Activated T-helper 1 cell treated with anti-CD3 and anti-CD28 coated beads, Interleukin-12 subunit alpha, Interleukin-12 subunit beta, Interleukin-2, Interleukin-4 antibody, amounts not matched to agents 30 ng/mL and 10 ng/mL and 1 ng/mL, durations not matched to agents 14 hours and 24 hours and 36 hours (primary cell): ENCODE results near the gene ARHGEF6. TPM values are rescaled to one million over a fixed set of nuclear protein-coding genes. Genes with fewer than 3 reads are reported as not detected.

Experiments used
- DNase-seq: peaks from one replicate; pipeline ENCODE4 v3.0.0; 2021; ENCODE audit warnings: low spot score
- H3K27ac Mint-ChIP-seq: one replicate; pipeline ENCODE4 v1.8.0; 2021; ENCODE audit warnings: mild to moderate bottlenecking, mixed read lengths
- H3K27me3 Mint-ChIP-seq: one replicate; pipeline ENCODE4 v1.8.0; 2022; ENCODE audit warnings: mild to moderate bottlenecking, moderate library complexity, mixed read lengths; ENCODE audit not compliant: insufficient read depth
- H3K36me3 Mint-ChIP-seq: one replicate; pipeline ENCODE4 v1.8.0; 2021; ENCODE audit warnings: low read depth, mixed read lengths
- H3K4me1 Mint-ChIP-seq: one replicate; pipeline ENCODE4 v1.8.0; 2021; ENCODE audit warnings: low read depth, mixed read lengths
- H3K4me3 Mint-ChIP-seq: one replicate; pipeline ENCODE4 v1.8.0; 2021; ENCODE audit warnings: mild to moderate bottlenecking, moderate library complexity, mixed read lengths
- H3K9me3 Mint-ChIP-seq: one replicate; pipeline ENCODE4 v1.8.0; 2021; ENCODE audit warnings: mixed read lengths
- intact Hi-C: fragments of 100-400 bp; cut with micrococcal nuclease; formaldehyde crosslinking; loops from one replicate; pipeline ENCODE4 v1.15.1; 2024
- total RNA-seq: library from RNA; stranded (reverse); gene quantifications from 2 replicates; pipeline ENCODE4 v1.2.3, GENCODE V29; 2022

Gene ARHGEF6
- total RNA-seq, 1 donor from 2014 or later, result 39.8 TPM

GRCh38 chrX:136639506-136640176, 141.1 kb downstream of the ARHGEF6 start:
- Mint-ChIP-seq H3K27me3 (no peaks in the 10 kb centered on the region), H3K27ac (peak overlapping the region; percentile 95), H3K9me3 (no peaks in the 10 kb centered on the region), H3K4me1 (peaks cover 84% of the 10 kb centered on the region), H3K4me3 (peak overlapping the region; percentile 92), H3K36me3 (peaks cover 9% of the 10 kb centered on the region)
- DNase-seq, result no peak
- intact Hi-C loops, result no loop called here

GRCh38 chrX:136636121-136636520, 144.6 kb downstream of the ARHGEF6 start:
- peak overlapping the region; percentile 89 for H3K27ac Mint-ChIP-seq
- peak overlapping the region; percentile 74 for H3K4me3 Mint-ChIP-seq
- peaks cover 6% of the 10 kb centered on the region for H3K36me3 Mint-ChIP-seq
- peaks cover 82% of the 10 kb centered on the region for H3K4me1 Mint-ChIP-seq
- DNase-seq, result no peak
- H3K9me3 Mint-ChIP-seq, result no peaks in the 10 kb centered on the region
- H3K27me3 Mint-ChIP-seq, result no peaks in the 10 kb centered on the region
- intact Hi-C loops, result no loop called here

- DNase-seq, result no peak
- Mint-ChIP-seq H3K4me1 (peaks cover 83% of the 10 kb centered on the region), H3K9me3 (no peaks in the 10 kb centered on the region), H3K4me3 (peak overlapping the region; percentile 74), H3K36me3 (peaks cover 6% of the 10 kb centered on the region), H3K27ac (peak overlapping the region; percentile 89), H3K27me3 (no peaks in the 10 kb centered on the region)
- intact Hi-C loops, result loop anchor here (1.0 kb wide), 3 partner anchors 8 to 15 kb away; no protein-coding TSS in a partner anchor
These were observed 145.5 kb downstream of the ARHGEF6 start for GRCh38 chrX:136635235-136635634.

GRCh38 chrX:136630881-136631280, 149.9 kb downstream of the ARHGEF6 start:
- H3K27ac Mint-ChIP-seq, result peak overlapping the region; percentile 91
- H3K4me1 Mint-ChIP-seq, result peaks cover 88% of the 10 kb centered on the region
- H3K36me3 Mint-ChIP-seq, result no peaks in the 10 kb centered on the region
- H3K27me3 Mint-ChIP-seq, result no peaks in the 10 kb centered on the region
- no peak for DNase-seq
- intact Hi-C loops, result no loop called here
- no peak overlapping the region for H3K4me3 Mint-ChIP-seq
- no peaks in the 10 kb centered on the region for H3K9me3 Mint-ChIP-seq

- H3K27me3 Mint-ChIP-seq, result no peaks in the 10 kb centered on the region
- peak overlapping the region; percentile 53 for H3K4me3 Mint-ChIP-seq
- DNase-seq, result no peak
- peaks cover 5% of the 10 kb centered on the region for H3K36me3 Mint-ChIP-seq
- H3K27ac Mint-ChIP-seq, result peak overlapping the region; percentile 91
- H3K9me3 Mint-ChIP-seq, result peaks cover 5% of the 10 kb centered on the region
- intact Hi-C loops, result no loop called here
- peaks cover 90% of the 10 kb centered on the region for H3K4me1 Mint-ChIP-seq
These were observed 151.5 kb downstream of the ARHGEF6 start for GRCh38 chrX:136629084-136629750.

GRCh38 chrX:136627409-136627808, 153.3 kb downstream of the ARHGEF6 start:
- peaks cover 7% of the 10 kb centered on the region for H3K9me3 Mint-ChIP-seq
- H3K4me1 Mint-ChIP-seq, result peaks cover 92% of the 10 kb centered on the region
- DNase-seq, result no peak
- intact Hi-C loops, result loop anchor here (1.0 to 2.0 kb wide), 4 partner anchors 8 to 39 kb away; no protein-coding TSS in a partner anchor
- H3K27ac Mint-ChIP-seq, result peak overlapping the region; percentile 85
- no peaks in the 10 kb centered on the region for H3K27me3 Mint-ChIP-seq
- H3K36me3 Mint-ChIP-seq, result peaks cover 7% of the 10 kb centered on the region
- peak overlapping the region; percentile 63 for H3K4me3 Mint-ChIP-seq

GRCh38 chrX:136626891-136627290, 153.8 kb downstream of the ARHGEF6 start:
- Mint-ChIP-seq H3K27me3 (no peaks in the 10 kb centered on the region), H3K4me1 (peaks cover 94% of the 10 kb centered on the region), H3K4me3 (peak overlapping the region; percentile 30), H3K9me3 (peaks cover 7% of the 10 kb centered on the region), H3K27ac (peak overlapping the region; percentile 85), H3K36me3 (peaks cover 7% of the 10 kb centered on the region)
- intact Hi-C loops, result loop anchor here (1.0 to 2.0 kb wide), 6 partner anchors 8 to 130 kb away; partner anchors contain the start of gene HTATSF1
- DNase-seq, result no peak

- Mint-ChIP-seq H3K9me3 (peaks cover 7% of the 10 kb centered on the region), H3K36me3 (peaks cover 7% of the 10 kb centered on the region), H3K4me1 (peaks cover 94% of the 10 kb centered on the region), H3K27me3 (no peaks in the 10 kb centered on the region), H3K27ac (peak overlapping the region; percentile 85), H3K4me3 (peak overlapping the region; percentile 30)
- DNase-seq, result no peak
- intact Hi-C loops, result loop anchor here (1.0 to 2.0 kb wide), 3 partner anchors 20 to 129 kb away; partner anchors contain the start of gene HTATSF1
These were observed 154.5 kb downstream of the ARHGEF6 start for GRCh38 chrX:136626237-136626636.

- DNase-seq, result no peak
- Mint-ChIP-seq H3K36me3 (peaks cover 7% of the 10 kb centered on the region), H3K27ac (peak overlapping the region; percentile 95), H3K27me3 (no peaks in the 10 kb centered on the region), H3K9me3 (peaks cover 7% of the 10 kb centered on the region), H3K4me3 (no peak overlapping the region), H3K4me1 (peaks cover 92% of the 10 kb centered on the region)
- intact Hi-C loops, result no loop called here
These were observed 155.5 kb downstream of the ARHGEF6 start for GRCh38 chrX:136625246-136625645.

GRCh38 chrX:136623396-136623795, 157.3 kb downstream of the ARHGEF6 start:
- DNase-seq, result no peak
- Mint-ChIP-seq H3K4me1 (peaks cover 91% of the 10 kb centered on the region), H3K9me3 (peaks cover 7% of the 10 kb centered on the region), H3K36me3 (peaks cover 7% of the 10 kb centered on the region), H3K4me3 (no peak overlapping the region), H3K27me3 (no peaks in the 10 kb centered on the region), H3K27ac (peak overlapping the region; percentile 91)
- intact Hi-C loops, result no loop called here

- Mint-ChIP-seq H3K4me1 (peaks cover 90% of the 10 kb centered on the region), H3K27me3 (no peaks in the 10 kb centered on the region), H3K9me3 (peaks cover 7% of the 10 kb centered on the region), H3K27ac (no peak overlapping the region), H3K4me3 (no peak overlapping the region), H3K36me3 (peaks cover 7% of the 10 kb centered on the region)
- intact Hi-C loops, result no loop called here
- DNase-seq, result no peak
These were observed 158.2 kb downstream of the ARHGEF6 start for GRCh38 chrX:136622568-136622967.

GRCh38 chrX:136620780-136621179, 160.0 kb downstream of the ARHGEF6 start:
- Mint-ChIP-seq H3K4me3 (no peak overlapping the region), H3K27me3 (no peaks in the 10 kb centered on the region), H3K36me3 (peaks cover 7% of the 10 kb centered on the region), H3K9me3 (peaks cover 7% of the 10 kb centered on the region), H3K4me1 (peaks cover 82% of the 10 kb centered on the region), H3K27ac (peak overlapping the region; percentile 93)
- DNase-seq, result no peak
- intact Hi-C loops, result loop anchor here (1.0 kb wide), 3 partner anchors 15 to 33 kb away; no protein-coding TSS in a partner anchor
